ENCODE results near the gene FLOT1. TPM values are rescaled to one million over a fixed set of nuclear protein-coding genes. Genes with fewer than 3 reads are reported as not detected.
A peak's percentile ranks its signal among the peaks of the same experiment; 100 is the strongest.

Gene FLOT1
- total and polyA plus RNA-seq, 5 experiments from 2014 or later: 74.1 to 98.4 (median 78.4) TPM

DNA sequence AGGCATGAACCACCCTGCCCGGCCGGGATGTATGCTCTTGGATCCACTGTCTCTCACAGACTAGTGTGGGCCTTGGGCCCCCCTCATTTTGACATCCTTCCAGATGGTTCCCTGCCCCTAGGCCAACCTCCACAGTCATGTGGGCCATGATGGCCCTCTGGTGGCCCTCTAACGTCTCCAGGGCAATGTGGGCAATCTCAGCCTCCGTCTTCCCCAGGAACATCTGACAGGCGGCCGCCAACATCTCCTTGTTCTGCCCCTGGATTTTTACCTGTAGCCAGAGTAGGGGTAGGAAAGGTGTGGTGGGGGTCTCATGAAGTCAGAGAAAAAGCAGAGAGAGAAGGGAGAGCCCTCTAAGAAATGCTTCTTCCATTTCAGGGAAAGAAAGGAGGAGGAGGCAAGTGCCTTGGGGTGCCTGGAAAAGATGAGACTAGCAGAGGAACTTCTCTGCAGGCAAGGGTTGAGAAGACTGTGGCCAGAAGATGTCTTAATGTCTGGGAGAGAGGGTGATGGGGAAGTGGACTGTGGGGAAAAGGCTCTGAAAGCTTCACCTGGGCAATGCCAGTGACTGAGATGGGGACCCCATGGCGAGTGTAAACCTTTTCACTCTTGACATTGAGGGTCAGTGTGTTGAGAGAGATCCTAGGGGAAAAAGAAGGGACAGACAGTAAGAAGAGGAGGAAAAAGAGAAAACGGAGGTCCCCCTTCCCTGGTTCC is 1.3 kb downstream of the FLOT1 start:
- no peak for DNase-seq
- peaks cover 48 to 83% (median 80%) of the 10 kb centered on the region in 4 donors for H3K4me1 Mint-ChIP-seq
- ATAC-seq: no peak
- POLR2A ChIA-PET: interaction anchor here (0.7 to 1.7 kb wide), 5 partner anchors 8 to 53 kb away, joined by 3 to 8 read pairs (median 4); no protein-coding TSS in a partner anchor
- peak overlapping the region; percentile 86 to 97 (median 90) for H3K4me3 Mint-ChIP-seq
- H3K27ac Mint-ChIP-seq: peak overlapping the region; percentile 10 to 91 (median 85)
- H3K9me3 Mint-ChIP-seq: no peaks in the 10 kb centered on the region
- H3K36me3 Mint-ChIP-seq: peaks cover 0 to 26% (median 11%) of the 10 kb centered on the region in 3 donors
- H3K27me3 Mint-ChIP-seq: no peaks in the 10 kb centered on the region

DNA sequence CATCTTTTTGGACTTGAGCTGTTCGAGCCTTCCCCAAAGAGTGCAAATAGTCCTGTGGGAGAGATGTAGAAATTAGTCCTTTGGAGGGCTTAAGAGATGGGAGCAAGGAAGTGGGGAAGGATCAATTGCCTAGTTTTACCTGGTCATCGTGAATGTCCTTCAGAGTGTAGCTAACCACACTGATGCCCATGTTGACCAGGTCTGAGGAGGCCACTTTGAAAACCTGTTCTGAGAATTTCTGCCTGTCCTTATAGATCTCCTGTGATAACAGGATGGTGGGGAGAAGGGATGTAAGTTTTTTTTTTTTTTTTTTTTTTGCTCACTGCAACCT is 2.0 kb downstream of the FLOT1 start:
- Mint-ChIP-seq H3K4me1 (peaks cover 54 to 88% (median 85%) of the 10 kb centered on the region in 4 donors), H3K36me3 (peaks cover 0 to 26% (median 11%) of the 10 kb centered on the region in 3 donors), H3K9me3 (no peaks in the 10 kb centered on the region), H3K4me3 (peak overlapping the region in 8 of 10 donors; percentile 30 to 96 (median 54)), H3K27ac (peak overlapping the region in 7 of 10 donors; percentile 16 to 85 (median 77)), H3K27me3 (no peaks in the 10 kb centered on the region)
- ATAC-seq (no peak), DNase-seq (no peak)
- POLR2A ChIA-PET: interaction anchor here (0.7 to 1.8 kb wide), 4 partner anchors 10 to 53 kb away, joined by 3 to 8 read pairs (median 5); no protein-coding TSS in a partner anchor

GRCh38 chr6:30738532-30738931 is 4.0 kb downstream of the FLOT1 start:
- Mint-ChIP-seq H3K4me3 (peak overlapping the region in 4 of 10 donors; percentile 3 to 48 (median 8)), H3K36me3 (peaks cover 0 to 34% (median 14%) of the 10 kb centered on the region in 3 donors), H3K27ac (peak overlapping the region in 9 of 10 donors; percentile 56 to 92 (median 77)), H3K27me3 (no peaks in the 10 kb centered on the region), H3K4me1 (peaks cover 48 to 82% (median 80%) of the 10 kb centered on the region in 4 donors), H3K9me3 (no peaks in the 10 kb centered on the region)
- ATAC-seq (no peak), DNase-seq (no peak)
- POLR2A ChIA-PET: interaction anchor here (0.6 to 3.0 kb wide), 6 partner anchors 18 to 197 kb away, joined by 3 to 17 read pairs (median 4); no protein-coding TSS in a partner anchor

GRCh38 chr6:30735668-30736314 is 6.7 kb downstream of the FLOT1 start:
- ATAC-seq (peak; percentile 23 to 33), DNase-seq (no peak)
- Mint-ChIP-seq H3K4me1 (peaks cover 40 to 72% (median 66%) of the 10 kb centered on the region in 4 donors), H3K27me3 (no peaks in the 10 kb centered on the region), H3K9me3 (no peaks in the 10 kb centered on the region), H3K36me3 (peaks cover 0 to 40% (median 16%) of the 10 kb centered on the region in 3 donors), H3K4me3 (peak overlapping the region; percentile 62 to 93 (median 83)), H3K27ac (peak overlapping the region; percentile 25 to 95 (median 86))
- POLR2A ChIA-PET: interaction anchor here (1.0 to 3.0 kb wide), 10 partner anchors 11 to 121 kb away, joined by 3 to 17 read pairs (median 6); partner anchors contain the start of gene MDC1

DNA sequence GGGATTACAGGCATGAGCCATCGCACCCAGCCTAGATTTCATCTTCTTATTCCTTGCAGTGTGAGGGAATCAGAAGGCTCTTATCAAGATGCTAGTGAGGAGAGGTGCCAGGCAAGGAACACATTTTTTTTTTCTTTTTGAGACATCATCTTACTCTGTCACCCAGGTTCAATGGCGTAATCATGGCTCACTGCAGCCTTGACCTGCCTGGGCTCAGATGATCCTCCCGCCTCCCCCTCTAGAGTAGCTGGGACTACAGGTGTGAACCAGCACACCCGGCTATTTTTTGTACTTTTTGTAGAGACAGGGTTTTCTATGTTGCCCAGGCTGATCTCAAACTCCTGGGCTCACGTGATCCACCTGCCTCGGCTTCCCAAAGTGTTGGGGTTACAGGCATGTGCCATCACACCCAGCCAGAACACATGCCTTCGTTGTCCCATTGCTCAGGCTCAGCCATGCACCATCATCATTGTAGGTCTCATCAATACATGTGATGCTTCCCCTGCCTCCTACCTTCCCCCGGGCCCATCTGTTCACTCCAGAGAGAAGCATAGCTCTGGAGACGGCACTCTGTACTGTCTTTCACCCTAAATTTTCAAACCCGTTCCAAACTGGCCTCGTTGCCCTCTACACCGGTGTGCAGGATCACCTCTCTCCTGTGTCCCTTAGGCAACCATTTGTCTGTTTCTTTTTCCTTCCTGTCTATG is 10.1 kb downstream of the FLOT1 start:
- DNase-seq (no peak), ATAC-seq (no peak)
- Mint-ChIP-seq H3K4me3 (no peak overlapping the region), H3K27me3 (no peaks in the 10 kb centered on the region), H3K4me1 (peaks cover 32 to 55% (median 43%) of the 10 kb centered on the region in 4 donors), H3K9me3 (no peaks in the 10 kb centered on the region), H3K27ac (peak overlapping the region in 4 of 10 donors; percentile 29 to 84 (median 62)), H3K36me3 (peaks cover 0 to 35% (median 12%) of the 10 kb centered on the region in 3 donors)
- POLR2A ChIA-PET: interaction anchor here (0.8 to 4.5 kb wide), 5 partner anchors 10 to 191 kb away, joined by 3 to 15 read pairs (median 4); partner anchors contain the start of genes DHX16 and FLOT1

- no peaks in the 10 kb centered on the region for H3K27me3 Mint-ChIP-seq
- peak; percentile 66 to 90 (median 80) for DNase-seq
- ATAC-seq: peak; percentile 98 to 99
- H3K4me3 Mint-ChIP-seq: peak overlapping the region; percentile 14 to 77 (median 51)
- peak overlapping the region; percentile 47 to 81 (median 70) for H3K27ac Mint-ChIP-seq
- no peaks in the 10 kb centered on the region for H3K9me3 Mint-ChIP-seq
- H3K36me3 Mint-ChIP-seq: peaks cover 0 to 41% (median 9%) of the 10 kb centered on the region in 3 donors
- POLR2A ChIA-PET: interaction anchor here (0.6 to 6.6 kb wide), 26 partner anchors 9 to 356 kb away, joined by 3 to 51 read pairs (median 4); partner anchors contain the start of genes ABCF1, DHX16, FLOT1 and IER3
- peaks cover 21 to 47% (median 31%) of the 10 kb centered on the region in 4 donors for H3K4me1 Mint-ChIP-seq
These were observed 11.7 kb downstream of the FLOT1 start for GRCh38 chr6:30730601-30731435.

- ATAC-seq: no peak
- Mint-ChIP-seq H3K27ac (peak overlapping the region in 9 of 10 donors; percentile 34 to 84 (median 80)), H3K9me3 (no peaks in the 10 kb centered on the region), H3K27me3 (no peaks in the 10 kb centered on the region), H3K36me3 (peaks cover 0 to 58% (median 14%) of the 10 kb centered on the region in 3 donors), H3K4me3 (no peak overlapping the region), H3K4me1 (peaks cover 23 to 58% (median 48%) of the 10 kb centered on the region in 4 donors)
- POLR2A ChIA-PET: interaction anchor here (0.5 to 6.6 kb wide), 10 partner anchors 47 to 1616 kb away, joined by 3 to 51 read pairs (median 4); partner anchors contain the start of gene DHX16
- DNase-seq: no peak
These were observed 14.4 kb downstream of the FLOT1 start for GRCh38 chr6:30727920-30728553.

DNA sequence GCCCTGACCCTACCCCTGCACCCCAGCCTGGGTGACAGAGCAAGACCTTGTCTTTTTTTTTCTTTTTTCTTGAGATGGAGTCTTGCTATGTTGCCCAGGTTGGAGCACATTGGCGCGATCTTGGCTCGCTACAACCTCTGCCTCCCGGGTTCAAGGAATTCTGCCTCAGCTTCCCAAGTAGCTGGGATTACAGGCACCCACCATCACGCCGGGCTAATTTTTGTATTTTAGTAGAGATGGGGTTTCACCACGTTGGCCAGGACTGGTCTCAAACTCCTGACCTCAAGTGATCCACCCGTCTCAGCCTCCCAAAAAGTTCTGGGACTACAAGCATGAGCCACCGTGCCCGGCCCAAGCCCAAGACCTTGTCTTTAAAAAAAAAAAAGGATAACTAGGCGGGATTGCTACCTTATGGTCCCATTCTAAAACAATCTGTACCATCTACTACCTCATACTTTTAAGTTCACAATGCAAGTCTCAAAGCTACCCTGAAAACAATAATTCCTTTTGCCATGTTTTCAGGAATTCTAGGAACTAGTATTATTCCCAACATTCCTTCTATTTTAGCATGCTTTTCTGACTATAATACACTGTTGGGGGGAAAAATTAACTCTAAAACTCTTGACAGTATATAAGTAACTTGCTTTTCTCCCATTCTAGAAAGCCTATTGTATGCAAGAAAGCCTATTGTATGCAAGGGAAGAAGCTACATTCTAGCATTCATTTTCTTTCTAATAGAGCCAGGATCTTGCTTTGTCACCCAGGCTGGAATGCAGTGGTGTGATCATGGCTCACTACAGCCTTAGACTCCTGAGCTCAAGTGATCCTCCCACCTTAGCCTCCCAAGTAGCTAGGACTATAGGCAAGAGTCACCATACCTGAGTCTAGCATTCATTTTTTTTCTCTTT is 15.7 kb downstream of the FLOT1 start:
- H3K27ac Mint-ChIP-seq: peak overlapping the region in 8 of 10 donors; percentile 52 to 84 (median 70)
- H3K9me3 Mint-ChIP-seq: no peaks in the 10 kb centered on the region
- POLR2A ChIA-PET: interaction anchor here (0.6 to 6.6 kb wide), 7 partner anchors 14 to 210 kb away, joined by 3 to 51 read pairs (median 3); partner anchors contain the start of gene DHX16
- ATAC-seq (no peak), DNase-seq (no peak)
- H3K27me3 Mint-ChIP-seq: no peaks in the 10 kb centered on the region
- peaks cover 27 to 67% (median 57%) of the 10 kb centered on the region in 4 donors for H3K4me1 Mint-ChIP-seq
- H3K4me3 Mint-ChIP-seq: no peak overlapping the region
- H3K36me3 Mint-ChIP-seq: peaks cover 0 to 58% (median 15%) of the 10 kb centered on the region in 3 donors

DNA sequence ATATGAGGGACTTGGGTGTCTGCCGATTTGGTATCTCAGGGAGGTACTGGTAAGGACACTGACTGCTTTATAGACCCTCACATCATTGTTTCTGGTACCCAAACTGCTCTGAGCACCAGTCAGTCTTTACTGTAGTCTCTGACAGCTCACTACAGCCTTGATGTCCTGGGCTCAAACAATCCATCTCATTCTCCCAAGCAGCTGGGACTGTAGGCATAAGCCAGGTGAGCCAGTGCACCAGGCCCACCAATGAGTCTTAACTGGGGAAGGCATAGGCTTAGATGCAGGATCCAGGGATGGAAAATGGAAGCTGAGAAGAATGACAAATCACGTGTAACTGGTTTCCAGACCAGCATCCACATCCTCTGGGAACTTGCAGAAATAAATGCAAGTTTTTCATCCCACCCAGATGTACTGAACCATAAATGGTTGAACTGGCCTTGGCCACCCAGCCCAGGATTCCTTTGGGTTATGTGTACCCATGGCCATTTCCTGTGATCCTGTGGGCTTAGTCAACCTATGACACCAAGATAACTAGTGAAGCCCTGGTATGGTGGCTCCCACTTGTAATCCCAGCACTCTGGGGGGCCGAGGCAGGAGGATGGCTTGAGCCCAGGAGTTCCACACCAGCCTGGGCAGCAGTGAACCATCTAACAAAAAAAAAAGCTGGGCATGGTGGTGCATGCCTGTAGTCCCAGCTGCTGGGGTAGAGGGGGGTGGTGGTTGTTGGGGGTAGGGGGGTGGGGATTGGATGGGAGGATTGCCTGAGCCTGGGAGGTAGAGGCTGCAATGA is 16.6 kb downstream of the FLOT1 start:
- H3K36me3 Mint-ChIP-seq: peaks cover 0 to 61% (median 15%) of the 10 kb centered on the region in 3 donors
- H3K4me3 Mint-ChIP-seq: no peak overlapping the region
- H3K27me3 Mint-ChIP-seq: no peaks in the 10 kb centered on the region
- H3K4me1 Mint-ChIP-seq: peaks cover 29 to 65% (median 57%) of the 10 kb centered on the region in 4 donors
- ATAC-seq (no peak), DNase-seq (no peak)
- POLR2A ChIA-PET: interaction anchor here (0.7 to 6.6 kb wide), 5 partner anchors 15 to 155 kb away, joined by 3 to 51 read pairs (median 3); partner anchors contain the start of gene ABCF1
- no peaks in the 10 kb centered on the region for H3K9me3 Mint-ChIP-seq
- H3K27ac Mint-ChIP-seq: peak overlapping the region in 9 of 10 donors; percentile 49 to 88 (median 82)

Measured in naive thymus-derived CD8-positive, alpha-beta T cell (primary cell).